ENCODE measurements around the gene COX8C. TPM values are rescaled to one million over a fixed set of nuclear protein-coding genes. Genes with fewer than 3 reads are reported as not detected.

The COX8C gene
- polyA plus RNA-seq, 3 donors: not detected

- peak overlapping the region; percentile 65 to 99 (median 78) for H3K4me3 ChIP-seq (replicated peaks in 1 of 3; ENCODE audit: low read depth in 2 of 3, low read length in 3 of 3)
- H3K9me3 ChIP-seq (replicated peaks in 1 of 2; ENCODE audit: control insufficient read depth in 1 of 2, insufficient read depth in 1 of 2, low read length in 2 of 2): peaks cover 0 to 13% of the 10 kb centered on the region in 2 donors
- intact Hi-C loops (cut with micrococcal nuclease): loop anchor here (10.0 kb wide), 4 partner anchors 129 to 631 kb away; partner anchors contain the start of genes GON7 (in 2 of the 2) and UBR7 (in 2 of the 2)
- H3K36me3 ChIP-seq (replicated peaks in 1 of 2; ENCODE audit: control insufficient read depth in 1 of 2, insufficient read depth in 2 of 2, low read length in 2 of 2): no peaks in the 10 kb centered on the region
- 7% methylated on average over 4 of the region's 7 CpGs for WGBS (ENCODE audit: insufficient coverage)
- peaks cover 41% of the 10 kb centered on the region for H3K79me2 ChIP-seq (ENCODE audit: insufficient read depth, low read length)
- Mint-ChIP-seq H3K27ac (peak overlapping the region; percentile 97 to 99 (median 98)), H3K27me3 (ENCODE audit: low read depth in 3 of 3) (peaks cover 0 to 3% (median 0%) of the 10 kb centered on the region in 3 donors), H3K4me1 (peaks cover 34% of the 10 kb centered on the region), H3K36me3 (peaks cover 0 to 4% of the 10 kb centered on the region in 2 donors), H3K9me3 (peaks cover 2 to 12% (median 8%) of the 10 kb centered on the region in 7 donors), H3K4me3 (peak overlapping the region; percentile 90 to 93)
- H3K4me2 ChIP-seq (replicated peaks; ENCODE audit: extremely low read depth, low read length, poor library complexity, severe bottlenecking): peak overlapping the region; percentile 95
- H4K20me1 ChIP-seq (ENCODE audit: insufficient read depth, low read length): peaks cover 36% of the 10 kb centered on the region
- H3K27ac ChIP-seq (ENCODE audit: low read depth in 1 of 2, low read length in 2 of 2): peak overlapping the region; percentile 86 to 90
- no peaks in the 10 kb centered on the region for H3K27me3 ChIP-seq (ENCODE audit: control insufficient read depth in 2 of 2, insufficient read depth in 2 of 2, low read length in 2 of 2)
- peaks cover 22 to 25% of the 10 kb centered on the region in 2 donors for H3K4me1 ChIP-seq (ENCODE audit: control insufficient read depth in 1 of 2, insufficient read depth in 2 of 2, low read length in 2 of 2)
- H2AFZ ChIP-seq (ENCODE audit: insufficient read depth, low read depth, low read length, poor library complexity, severe bottlenecking): peak overlapping the region; percentile 79
- TF ChIP-seq CTCF (IDR thresholded peaks at IDR 0.05): no peak
- H3K9ac ChIP-seq (ENCODE audit: insufficient read depth, low read length, poor library complexity, severe bottlenecking): peak overlapping the region; percentile 95
- DNase-seq: no peak
Measured at GRCh38 chr14:93333631-93334103, 13.3 kb upstream of the COX8C start.

DNA sequence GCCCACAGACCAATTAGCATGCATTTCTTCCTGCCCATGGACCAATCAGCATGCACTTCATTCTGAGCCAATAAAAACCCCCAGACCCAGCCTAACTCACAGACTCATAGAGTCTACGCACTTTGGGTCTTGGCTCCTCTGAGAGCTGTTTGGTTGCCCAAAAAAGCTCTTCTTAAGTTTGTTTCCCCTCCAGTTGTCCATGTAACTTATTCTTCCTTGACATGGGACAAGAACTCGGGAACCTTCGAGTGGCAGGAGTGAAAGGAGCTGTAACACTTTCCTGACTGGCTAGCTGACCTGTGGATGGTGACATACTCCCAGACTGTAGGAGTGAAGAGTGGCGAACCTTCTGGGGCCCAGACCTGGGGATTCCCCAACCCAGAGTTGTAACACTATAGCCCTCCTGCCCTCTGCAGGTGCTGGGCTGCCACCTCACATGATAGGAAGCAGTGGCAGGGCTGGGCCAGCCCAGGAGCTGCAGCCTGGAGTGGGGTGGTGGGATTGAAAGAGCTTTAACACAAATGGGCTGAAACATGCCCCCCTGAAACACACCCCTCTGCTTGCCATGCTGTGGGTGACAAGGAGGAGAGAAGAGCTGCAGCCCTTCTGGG, 9.7 kb upstream of the COX8C start:
- intact Hi-C loops (cut with micrococcal nuclease): loop anchor here (10.0 kb wide), 4 partner anchors 132 to 628 kb away; partner anchors contain the start of genes GON7 (in 2 of the 2) and UBR7 (in 2 of the 2)
- peaks cover 0 to 3% (median 0%) of the 10 kb centered on the region in 3 donors for H3K27me3 Mint-ChIP-seq (ENCODE audit: low read depth in 3 of 3)
- Histone ChIP-seq H2AFZ (ENCODE audit: insufficient read depth, low read depth, low read length, poor library complexity, severe bottlenecking) (no peak overlapping the region), H3K36me3 (replicated peaks in 1 of 2; ENCODE audit: control insufficient read depth in 1 of 2, insufficient read depth in 2 of 2, low read length in 2 of 2) (no peaks in the 10 kb centered on the region), H3K9ac (ENCODE audit: insufficient read depth, low read length, poor library complexity, severe bottlenecking) (no peak overlapping the region), H3K9me3 (replicated peaks in 1 of 2; ENCODE audit: control insufficient read depth in 1 of 2, insufficient read depth in 1 of 2, low read length in 2 of 2) (peaks cover 0 to 26% of the 10 kb centered on the region in 2 donors), H3K79me2 (ENCODE audit: insufficient read depth, low read length) (peaks cover 5% of the 10 kb centered on the region), H3K4me1 (ENCODE audit: control insufficient read depth in 1 of 2, insufficient read depth in 2 of 2, low read length in 2 of 2) (peaks cover 7 to 10% of the 10 kb centered on the region in 2 donors), H3K4me2 (replicated peaks; ENCODE audit: extremely low read depth, low read length, poor library complexity, severe bottlenecking) (no peak overlapping the region), H3K27me3 (ENCODE audit: control insufficient read depth in 2 of 2, insufficient read depth in 2 of 2, low read length in 2 of 2) (no peaks in the 10 kb centered on the region), H3K4me3 (replicated peaks in 1 of 3; ENCODE audit: low read depth in 2 of 3, low read length in 3 of 3) (no peak overlapping the region), H4K20me1 (ENCODE audit: insufficient read depth, low read length) (no peaks in the 10 kb centered on the region), H3K27ac (ENCODE audit: low read depth in 1 of 2, low read length in 2 of 2) (no peak overlapping the region)
- H3K4me1 Mint-ChIP-seq: peaks cover 8% of the 10 kb centered on the region
- 100% methylated on average over 1 of the region's 4 CpGs for WGBS (ENCODE audit: insufficient coverage)
- no peak for TF ChIP-seq CTCF (IDR thresholded peaks at IDR 0.05)
- H3K36me3 Mint-ChIP-seq: peaks cover 0 to 7% of the 10 kb centered on the region in 2 donors
- peaks cover 5 to 31% (median 22%) of the 10 kb centered on the region in 7 donors for H3K9me3 Mint-ChIP-seq
- no peak overlapping the region for H3K4me3 Mint-ChIP-seq
- peak overlapping the region in 1 of 7 donors; percentile 25 for H3K27ac Mint-ChIP-seq
- no peak for DNase-seq
